ENCODE data around the gene TM4SF4.

TM4SF4 gene

DNA sequence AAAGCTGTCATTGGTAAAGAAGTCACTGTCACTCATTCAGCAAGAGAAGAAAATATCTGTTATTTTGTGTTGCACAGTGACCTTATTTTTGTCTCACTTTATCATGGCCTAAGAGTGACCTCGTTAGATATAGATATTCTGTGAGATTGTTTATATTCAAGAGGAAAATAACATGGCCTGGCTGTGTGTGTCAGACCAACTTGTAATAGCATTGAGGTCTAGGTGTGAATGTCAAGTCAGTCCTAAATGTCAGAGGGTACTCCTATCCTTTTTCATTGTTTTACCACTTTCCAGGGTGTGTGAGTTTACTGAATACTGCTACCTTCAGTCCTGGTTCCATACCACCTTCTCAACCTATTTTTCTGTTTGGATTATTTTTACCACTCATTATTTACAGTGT, 18.5 kb upstream of the TM4SF4 start:
- POLR2A ChIA-PET, result interaction anchor here (0.5 kb wide), 1 partner anchor 393 kb away, joined by 3 read pairs; no protein-coding TSS in a partner anchor
- Histone ChIP-seq H3K4me3 (ENCODE audit: low read depth, low read length) (no peak overlapping the region), H3K27ac (ENCODE audit: extremely low read depth, low read depth, low read length) (no peak overlapping the region), H3K36me3 (ENCODE audit: control insufficient read depth in 2 of 2, insufficient read depth in 1 of 2, low read length in 2 of 2) (no peaks in the 10 kb centered on the region), H3K4me1 (ENCODE audit: control insufficient read depth, insufficient read depth, low read length) (no peaks in the 10 kb centered on the region), H3K9me3 (ENCODE audit: control insufficient read depth, insufficient read depth, low read depth, low read length) (no peaks in the 10 kb centered on the region)
- no peak for TF ChIP-seq ZNF132 (tag by site-specific recombination; IDR thresholded peaks at IDR 0.05; ENCODE audit: borderline replicate concordance)
- TF ChIP-seq, protein P1, sequence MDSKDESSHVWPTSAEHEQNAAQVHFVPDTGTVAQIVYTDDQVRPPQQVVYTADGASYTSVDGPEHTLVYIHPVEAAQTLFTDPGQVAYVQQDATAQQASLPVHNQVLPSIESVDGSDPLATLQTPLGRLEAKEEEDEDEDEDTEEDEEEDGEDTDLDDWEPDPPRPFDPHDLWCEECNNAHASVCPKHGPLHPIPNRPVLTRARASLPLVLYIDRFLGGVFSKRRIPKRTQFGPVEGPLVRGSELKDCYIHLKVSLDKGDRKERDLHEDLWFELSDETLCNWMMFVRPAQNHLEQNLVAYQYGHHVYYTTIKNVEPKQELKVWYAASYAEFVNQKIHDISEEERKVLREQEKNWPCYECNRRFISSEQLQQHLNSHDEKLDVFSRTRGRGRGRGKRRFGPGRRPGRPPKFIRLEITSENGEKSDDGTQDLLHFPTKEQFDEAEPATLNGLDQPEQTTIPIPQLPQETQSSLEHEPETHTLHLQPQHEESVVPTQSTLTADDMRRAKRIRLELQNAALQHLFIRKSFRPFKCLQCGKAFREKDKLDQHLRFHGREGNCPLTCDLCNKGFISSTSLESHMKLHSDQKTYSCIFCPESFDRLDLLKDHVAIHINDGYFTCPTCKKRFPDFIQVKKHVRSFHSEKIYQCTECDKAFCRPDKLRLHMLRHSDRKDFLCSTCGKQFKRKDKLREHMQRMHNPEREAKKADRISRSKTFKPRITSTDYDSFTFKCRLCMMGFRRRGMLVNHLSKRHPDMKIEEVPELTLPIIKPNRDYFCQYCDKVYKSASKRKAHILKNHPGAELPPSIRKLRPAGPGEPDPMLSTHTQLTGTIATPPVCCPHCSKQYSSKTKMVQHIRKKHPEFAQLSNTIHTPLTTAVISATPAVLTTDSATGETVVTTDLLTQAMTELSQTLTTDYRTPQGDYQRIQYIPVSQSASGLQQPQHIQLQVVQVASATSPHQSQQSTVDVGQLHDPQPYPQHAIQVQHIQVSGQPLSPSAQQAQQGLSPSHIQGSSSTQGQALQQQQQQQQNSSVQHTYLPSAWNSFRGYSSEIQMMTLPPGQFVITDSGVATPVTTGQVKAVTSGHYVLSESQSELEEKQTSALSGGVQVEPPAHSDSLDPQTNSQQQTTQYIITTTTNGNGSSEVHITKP (tag by site-specific recombination; IDR thresholded peaks at IDR 0.05), result no peak
- no peak for TF ChIP-seq ZNF621 (tag by site-specific recombination; IDR thresholded peaks at IDR 0.05)
- TF ChIP-seq, protein P2, sequence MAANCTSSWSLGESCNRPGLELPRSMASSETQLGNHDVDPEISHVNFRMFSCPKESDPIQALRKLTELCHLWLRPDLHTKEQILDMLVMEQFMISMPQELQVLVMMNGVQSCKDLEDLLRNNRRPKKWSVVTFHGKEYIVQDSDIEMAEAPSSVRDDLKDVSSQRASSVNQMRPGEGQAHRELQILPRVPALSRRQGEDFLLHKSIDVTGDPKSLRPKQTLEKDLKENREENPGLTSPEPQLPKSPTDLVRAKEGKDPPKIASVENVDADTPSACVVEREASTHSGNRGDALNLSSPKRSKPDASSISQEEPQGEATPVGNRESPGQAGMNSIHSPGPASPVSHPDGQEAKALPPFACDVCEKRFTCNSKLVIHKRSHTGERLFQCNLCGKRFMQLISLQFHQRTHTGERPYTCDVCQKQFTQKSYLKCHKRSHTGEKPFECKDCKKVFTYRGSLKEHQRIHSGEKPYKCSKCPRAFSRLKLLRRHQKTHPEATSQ (tag by site-specific recombination; IDR thresholded peaks at IDR 0.05), result no peak
- TF ChIP-seq ZNF510 (tag by site-specific recombination; IDR thresholded peaks at IDR 0.05; ENCODE audit: insufficient replicate concordance), result no peak
- no peak for TF ChIP-seq GLI2 (tag by site-specific recombination; IDR thresholded peaks at IDR 0.05; ENCODE audit: borderline replicate concordance, low read depth)
- CTCF ChIA-PET, result no interaction called here

DNA sequence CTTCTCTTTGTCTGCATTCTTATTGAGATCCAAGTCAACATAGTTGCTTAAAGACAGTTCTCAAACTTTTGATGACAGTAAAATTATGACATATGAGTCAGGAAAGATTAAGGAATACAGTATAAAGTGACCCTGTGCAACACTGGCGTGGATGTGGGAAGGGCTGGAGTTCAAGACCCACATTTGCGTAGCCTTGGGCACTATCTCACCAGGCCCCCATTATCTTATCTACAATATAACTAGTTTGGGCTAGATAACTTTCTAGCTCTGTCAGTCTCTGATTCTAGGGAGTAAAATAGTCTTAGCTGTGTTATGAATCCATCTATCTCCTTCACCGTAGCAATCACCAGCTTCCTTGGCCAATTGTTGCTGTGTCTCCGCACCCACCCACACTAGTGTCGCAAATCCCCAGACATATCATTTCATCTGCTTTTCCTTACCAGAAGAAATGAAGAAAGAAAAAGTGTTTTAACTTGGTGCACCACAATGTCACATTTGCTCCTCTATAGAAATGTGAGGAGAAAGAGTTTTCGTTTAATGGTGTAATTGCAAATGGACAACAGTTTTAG, 14.9 kb upstream of the TM4SF4 start:
- CTCF ChIA-PET, result no interaction called here

DNA sequence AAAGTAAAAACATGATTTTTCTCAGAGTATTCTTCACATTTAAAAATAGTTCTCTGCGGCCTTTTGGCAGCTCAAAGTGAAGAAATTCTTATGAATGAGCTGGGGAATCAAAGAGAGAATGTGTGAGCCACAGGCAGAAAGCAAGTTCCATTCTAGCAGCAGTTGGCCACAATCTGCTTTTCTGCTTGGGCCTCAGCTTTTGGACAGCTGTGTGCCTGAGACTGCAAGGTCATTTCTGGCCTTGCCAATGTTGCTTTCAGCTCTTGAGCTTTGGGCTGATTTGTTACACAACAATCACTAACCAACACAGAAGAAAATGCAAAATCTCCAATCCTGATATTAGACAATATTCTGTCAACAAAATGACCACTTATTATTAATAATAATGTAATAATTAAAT, 14.4 kb upstream of the TM4SF4 start:
- CTCF ChIA-PET, result interaction anchor here (0.6 kb wide), 1 partner anchor 119 kb away, joined by 3 read pairs; no protein-coding TSS in a partner anchor
- no peak overlapping the region for H3K27ac ChIP-seq (ENCODE audit: extremely low read depth, low read depth, low read length)
- H3K36me3 ChIP-seq (ENCODE audit: control insufficient read depth in 2 of 2, insufficient read depth in 1 of 2, low read length in 2 of 2), result no peaks in the 10 kb centered on the region
- no peaks in the 10 kb centered on the region for H3K9me3 ChIP-seq (ENCODE audit: control insufficient read depth, insufficient read depth, low read depth, low read length)
- no peak overlapping the region for H3K4me3 ChIP-seq (ENCODE audit: low read depth, low read length)
- TF ChIP-seq ZNF16 (tag by site-specific recombination; IDR thresholded peaks at IDR 0.05; ENCODE audit: low read depth), result no peak
- no peak for TF ChIP-seq ZNF785 (tag by site-specific recombination; IDR thresholded peaks at IDR 0.05)
- TF ChIP-seq KLF10 (tag by site-specific recombination; IDR thresholded peaks at IDR 0.05), result no peak
- no peak for TF ChIP-seq ZNF274 (IDR thresholded peaks at IDR 0.05; ENCODE audit: low read length)
- no peak for TF ChIP-seq ZNF274 (tag by site-specific recombination; IDR thresholded peaks at IDR 0.05; ENCODE audit: borderline replicate concordance)
- TF ChIP-seq, protein P3, sequence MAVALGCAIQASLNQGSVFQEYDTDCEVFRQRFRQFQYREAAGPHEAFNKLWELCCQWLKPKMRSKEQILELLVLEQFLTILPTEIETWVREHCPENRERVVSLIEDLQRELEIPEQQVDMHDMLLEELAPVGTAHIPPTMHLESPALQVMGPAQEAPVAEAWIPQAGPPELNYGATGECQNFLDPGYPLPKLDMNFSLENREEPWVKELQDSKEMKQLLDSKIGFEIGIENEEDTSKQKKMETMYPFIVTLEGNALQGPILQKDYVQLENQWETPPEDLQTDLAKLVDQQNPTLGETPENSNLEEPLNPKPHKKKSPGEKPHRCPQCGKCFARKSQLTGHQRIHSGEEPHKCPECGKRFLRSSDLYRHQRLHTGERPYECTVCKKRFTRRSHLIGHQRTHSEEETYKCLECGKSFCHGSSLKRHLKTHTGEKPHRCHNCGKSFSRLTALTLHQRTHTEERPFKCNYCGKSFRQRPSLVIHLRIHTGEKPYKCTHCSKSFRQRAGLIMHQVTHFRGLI (tag by site-specific recombination; IDR thresholded peaks at IDR 0.05), result no peak
- no peak for TF ChIP-seq ZNF221 (tag by site-specific recombination; IDR thresholded peaks at IDR 0.05; ENCODE audit: borderline replicate concordance)
- TF ChIP-seq, protein P4, sequence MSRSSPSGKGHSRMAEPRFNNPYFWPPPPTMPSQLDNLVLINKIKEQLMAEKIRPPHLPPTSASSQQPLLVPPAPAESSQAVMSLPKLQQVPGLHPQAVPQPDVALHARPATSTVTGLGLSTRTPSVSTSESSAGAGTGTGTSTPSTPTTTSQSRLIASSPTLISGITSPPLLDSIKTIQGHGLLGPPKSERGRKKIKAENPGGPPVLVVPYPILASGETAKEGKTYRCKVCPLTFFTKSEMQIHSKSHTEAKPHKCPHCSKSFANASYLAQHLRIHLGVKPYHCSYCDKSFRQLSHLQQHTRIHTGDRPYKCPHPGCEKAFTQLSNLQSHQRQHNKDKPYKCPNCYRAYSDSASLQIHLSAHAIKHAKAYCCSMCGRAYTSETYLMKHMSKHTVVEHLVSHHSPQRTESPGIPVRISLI (tag by site-specific recombination; IDR thresholded peaks at IDR 0.05), result no peak
- TF ChIP-seq ZNF624 (tag by site-specific recombination; IDR thresholded peaks at IDR 0.05), result no peak
- TF ChIP-seq, protein P5, sequence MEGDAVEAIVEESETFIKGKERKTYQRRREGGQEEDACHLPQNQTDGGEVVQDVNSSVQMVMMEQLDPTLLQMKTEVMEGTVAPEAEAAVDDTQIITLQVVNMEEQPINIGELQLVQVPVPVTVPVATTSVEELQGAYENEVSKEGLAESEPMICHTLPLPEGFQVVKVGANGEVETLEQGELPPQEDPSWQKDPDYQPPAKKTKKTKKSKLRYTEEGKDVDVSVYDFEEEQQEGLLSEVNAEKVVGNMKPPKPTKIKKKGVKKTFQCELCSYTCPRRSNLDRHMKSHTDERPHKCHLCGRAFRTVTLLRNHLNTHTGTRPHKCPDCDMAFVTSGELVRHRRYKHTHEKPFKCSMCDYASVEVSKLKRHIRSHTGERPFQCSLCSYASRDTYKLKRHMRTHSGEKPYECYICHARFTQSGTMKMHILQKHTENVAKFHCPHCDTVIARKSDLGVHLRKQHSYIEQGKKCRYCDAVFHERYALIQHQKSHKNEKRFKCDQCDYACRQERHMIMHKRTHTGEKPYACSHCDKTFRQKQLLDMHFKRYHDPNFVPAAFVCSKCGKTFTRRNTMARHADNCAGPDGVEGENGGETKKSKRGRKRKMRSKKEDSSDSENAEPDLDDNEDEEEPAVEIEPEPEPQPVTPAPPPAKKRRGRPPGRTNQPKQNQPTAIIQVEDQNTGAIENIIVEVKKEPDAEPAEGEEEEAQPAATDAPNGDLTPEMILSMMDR (tag by site-specific recombination; IDR thresholded peaks at IDR 0.05), result no peak
- TF ChIP-seq ZNF423 (tag by site-specific recombination; IDR thresholded peaks at IDR 0.05), result no peak
- no peak for TF ChIP-seq ZFP69B (tag by site-specific recombination; IDR thresholded peaks at IDR 0.05)
- no peak for TF ChIP-seq HOXA7 (CRISPR knock-in tag; IDR thresholded peaks at IDR 0.05; ENCODE audit: borderline replicate concordance)
- no peaks in the 10 kb centered on the region for H3K4me1 ChIP-seq (ENCODE audit: control insufficient read depth, insufficient read depth, low read length)
- POLR2A ChIA-PET, result no interaction called here

More for the DNA sequence above, 14.9 kb upstream of the TM4SF4 start:
- Histone ChIP-seq H3K27ac (ENCODE audit: extremely low read depth, low read depth, low read length) (no peak overlapping the region), H3K36me3 (ENCODE audit: control insufficient read depth in 2 of 2, insufficient read depth in 1 of 2, low read length in 2 of 2) (no peaks in the 10 kb centered on the region), H3K9me3 (ENCODE audit: control insufficient read depth, insufficient read depth, low read depth, low read length) (no peaks in the 10 kb centered on the region), H3K4me1 (ENCODE audit: control insufficient read depth, insufficient read depth, low read length) (no peaks in the 10 kb centered on the region), H3K4me3 (ENCODE audit: low read depth, low read length) (no peak overlapping the region)
- TF ChIP-seq, protein P6, sequence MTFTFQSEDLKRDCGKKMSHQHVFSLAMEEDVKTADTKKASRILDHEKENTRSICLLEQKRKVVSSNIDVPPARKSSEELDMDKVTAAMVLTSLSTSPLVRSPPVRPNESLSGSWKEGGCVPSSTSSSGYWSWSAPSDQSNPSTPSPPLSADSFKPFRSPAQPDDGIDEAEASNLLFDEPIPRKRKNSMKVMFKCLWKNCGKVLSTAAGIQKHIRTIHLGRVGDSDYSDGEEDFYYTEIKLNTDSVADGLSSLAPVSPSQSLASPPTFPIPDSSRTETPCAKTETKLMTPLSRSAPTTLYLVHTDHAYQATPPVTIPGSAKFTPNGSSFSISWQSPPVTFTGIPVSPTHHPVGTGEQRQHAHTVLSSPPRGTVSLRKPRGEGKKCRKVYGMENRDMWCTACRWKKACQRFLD (tag by site-specific recombination; IDR thresholded peaks at IDR 0.05), result no peak
- POLR2A ChIA-PET, result no interaction called here
